DMS53 (cell line): ENCODE data around the gene SYNJ2.
A peak's percentile ranks its signal among the peaks of the same experiment; 100 is the strongest.

ENCODE experiments used
- DNase-seq: peaks from one replicate; lab custom pipeline; 2025; lab: John Stamatoyannopoulos, UW

SYNJ2 gene

DNA sequence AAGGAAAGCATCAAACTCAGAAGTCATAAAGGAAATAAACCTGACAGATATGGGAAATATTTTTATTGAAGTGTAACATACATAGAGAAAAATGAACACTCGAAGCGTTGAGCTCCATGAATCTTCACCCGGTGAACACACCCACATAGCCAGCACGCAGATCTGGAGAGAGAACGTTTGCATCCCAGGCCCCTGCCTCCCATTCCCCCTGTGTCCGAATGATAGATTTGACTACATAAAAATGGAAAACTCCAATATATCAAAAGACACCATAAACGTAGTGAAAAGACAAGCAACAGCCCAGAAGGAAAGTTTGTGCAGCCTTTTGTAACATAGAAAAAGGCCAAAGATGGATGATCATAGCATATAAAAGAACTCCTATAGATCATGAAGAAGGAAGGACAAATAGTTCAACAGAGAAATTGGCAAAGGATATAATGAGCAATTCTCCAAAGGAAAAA is 17.1 kb downstream of the SYNJ2 start:
- DNase-seq = no peak

GRCh38 chr6:157999168-158000051 is 17.7 kb downstream of the SYNJ2 start:
- no peak for DNase-seq

GRCh38 chr6:158000530-158001307 is 19.1 kb downstream of the SYNJ2 start:
- no peak for DNase-seq

DNA sequence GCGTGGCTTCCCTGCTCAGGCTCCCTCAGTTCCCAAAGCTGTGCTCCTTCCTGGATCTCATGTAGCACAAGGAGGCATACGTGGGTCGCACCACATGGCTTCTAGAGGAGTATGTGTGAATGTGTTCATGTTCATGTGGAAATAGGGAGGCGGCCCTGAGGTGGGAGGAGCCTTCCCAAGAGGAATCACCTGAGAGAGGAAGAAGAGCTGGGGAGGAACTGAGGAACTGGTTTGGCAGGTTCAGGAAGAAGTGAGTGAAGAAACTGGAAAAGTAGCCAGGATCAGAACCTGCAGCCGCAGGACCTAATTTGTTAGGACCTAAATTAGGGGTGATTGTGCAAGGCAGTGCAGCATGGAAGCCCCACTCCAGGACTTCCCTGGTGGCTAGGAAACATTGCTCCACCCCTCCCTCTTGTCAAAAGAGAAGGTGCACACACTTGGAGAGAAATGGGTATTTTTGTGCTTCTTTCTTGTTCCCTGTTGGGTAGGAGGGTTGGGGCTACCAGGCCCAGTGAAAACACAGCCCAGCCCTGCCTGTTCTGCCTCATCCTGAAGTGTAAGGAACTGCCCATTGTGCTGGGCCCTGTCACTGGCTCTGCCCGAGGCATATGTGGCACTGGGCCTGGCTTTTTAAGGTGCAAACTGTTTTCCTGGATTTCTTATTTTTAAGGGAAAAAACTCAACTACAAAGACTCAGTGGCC is 20.7 kb downstream of the SYNJ2 start:
- DNase-seq = peak; percentile 52

DNA sequence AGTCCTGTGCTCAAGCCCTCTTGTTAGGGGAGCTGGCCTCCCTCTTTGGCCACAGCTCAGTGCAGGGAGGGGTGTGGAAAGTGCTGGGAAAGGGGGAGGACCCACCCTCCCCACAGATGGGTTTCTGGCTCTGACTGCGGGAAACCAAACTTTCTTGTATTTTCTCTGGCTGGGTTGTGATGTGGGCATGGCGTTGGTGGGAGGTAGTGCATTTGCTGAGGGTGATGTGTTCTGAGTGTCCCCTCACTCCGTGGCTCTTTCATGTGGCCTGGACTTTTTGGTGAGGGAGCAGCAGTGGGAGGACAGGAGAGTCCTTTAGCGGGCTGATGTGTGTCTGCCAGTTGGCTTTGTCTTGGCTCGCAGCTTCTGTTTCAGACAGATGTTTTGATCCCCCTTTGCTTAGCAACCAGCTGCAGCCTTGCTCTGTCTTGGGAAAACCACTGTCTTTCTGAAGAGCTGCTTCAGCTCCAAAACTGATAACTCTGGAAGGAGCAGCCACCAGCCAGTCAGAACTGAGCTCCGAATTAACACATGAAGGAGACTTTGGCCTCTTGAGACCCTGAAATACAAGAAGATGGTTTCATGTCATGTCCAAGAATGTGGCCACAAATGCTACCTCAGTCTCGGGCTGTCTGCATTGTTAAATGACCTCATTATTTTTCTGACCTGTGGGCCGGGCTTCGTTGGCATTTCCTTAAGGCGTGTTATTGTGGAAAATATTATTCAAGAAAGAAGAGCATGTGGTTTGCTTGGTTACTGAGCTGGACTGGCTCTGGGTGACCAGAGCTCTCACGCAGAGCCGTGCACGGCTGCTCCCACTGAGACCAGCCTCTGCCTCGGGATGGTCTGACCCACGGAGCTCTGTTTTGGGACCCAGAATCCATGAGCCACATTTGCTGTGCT is 21.5 kb downstream of the SYNJ2 start:
- DNase-seq = no peak

GRCh38 chr6:158003910-158004700 is 22.4 kb downstream of the SYNJ2 start:
- DNase-seq = no peak

- DNase-seq = no peak
Observed at GRCh38 chr6:158004701-158005095, 23.0 kb downstream of the SYNJ2 start.

- DNase-seq = no peak
Observed at GRCh38 chr6:158005626-158006180, 24.0 kb downstream of the SYNJ2 start.

- no peak for DNase-seq
Observed at GRCh38 chr6:158006331-158006730, 24.7 kb downstream of the SYNJ2 start.

- DNase-seq = no peak
Observed at GRCh38 chr6:158006821-158007570, 25.3 kb downstream of the SYNJ2 start.

DNA sequence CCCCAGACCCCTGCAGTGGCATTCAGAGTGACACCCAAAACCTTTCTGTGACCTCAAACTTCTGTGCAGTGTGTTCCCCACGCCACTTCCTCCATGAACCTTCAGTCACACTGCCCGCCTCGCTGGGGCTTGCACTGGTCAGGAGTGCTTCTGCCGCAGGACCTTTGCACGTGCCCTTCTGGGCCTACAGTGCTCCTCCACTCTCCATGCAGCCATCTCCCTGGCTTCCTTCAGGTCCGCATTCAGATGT is 27.1 kb downstream of the SYNJ2 start:
- no peak for DNase-seq

DNA sequence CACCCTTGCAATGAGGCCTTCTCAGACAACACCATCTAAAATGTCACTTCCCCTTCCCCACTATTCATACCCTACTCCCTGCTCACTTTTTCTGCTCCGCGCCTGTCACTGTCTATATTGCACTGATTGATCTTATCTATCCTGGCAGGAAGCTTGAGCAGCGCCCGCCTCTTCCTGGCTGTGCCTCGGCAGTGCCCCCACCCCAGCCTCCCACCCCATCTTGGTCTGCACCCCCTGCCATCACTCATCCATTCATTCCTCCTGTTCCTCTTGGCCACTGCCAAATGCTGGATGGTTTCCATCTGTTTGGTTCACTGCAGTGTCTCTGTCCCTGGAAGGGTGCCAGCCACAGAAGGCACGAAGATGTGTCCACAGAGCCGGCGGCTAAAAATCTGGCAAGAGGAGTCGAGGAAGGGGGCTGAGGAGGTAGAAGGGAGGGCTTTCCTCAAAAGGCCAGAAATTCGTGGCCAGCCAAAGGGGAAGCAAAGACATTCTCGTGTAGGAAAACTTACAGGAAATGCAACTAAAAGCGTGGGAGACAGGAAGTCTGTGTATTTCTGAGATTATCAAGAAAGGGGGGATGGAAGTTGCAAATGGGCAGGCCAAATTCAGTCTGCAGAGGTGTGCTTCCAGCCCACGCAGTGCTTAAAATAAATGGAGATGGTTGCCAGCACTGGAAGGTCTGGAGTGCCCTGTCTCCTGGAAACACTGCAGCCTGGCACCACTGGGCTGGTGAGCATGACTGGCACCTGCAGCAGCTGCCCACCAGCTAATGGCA is 27.6 kb downstream of the SYNJ2 start:
- peak; percentile 12 for DNase-seq

DNA sequence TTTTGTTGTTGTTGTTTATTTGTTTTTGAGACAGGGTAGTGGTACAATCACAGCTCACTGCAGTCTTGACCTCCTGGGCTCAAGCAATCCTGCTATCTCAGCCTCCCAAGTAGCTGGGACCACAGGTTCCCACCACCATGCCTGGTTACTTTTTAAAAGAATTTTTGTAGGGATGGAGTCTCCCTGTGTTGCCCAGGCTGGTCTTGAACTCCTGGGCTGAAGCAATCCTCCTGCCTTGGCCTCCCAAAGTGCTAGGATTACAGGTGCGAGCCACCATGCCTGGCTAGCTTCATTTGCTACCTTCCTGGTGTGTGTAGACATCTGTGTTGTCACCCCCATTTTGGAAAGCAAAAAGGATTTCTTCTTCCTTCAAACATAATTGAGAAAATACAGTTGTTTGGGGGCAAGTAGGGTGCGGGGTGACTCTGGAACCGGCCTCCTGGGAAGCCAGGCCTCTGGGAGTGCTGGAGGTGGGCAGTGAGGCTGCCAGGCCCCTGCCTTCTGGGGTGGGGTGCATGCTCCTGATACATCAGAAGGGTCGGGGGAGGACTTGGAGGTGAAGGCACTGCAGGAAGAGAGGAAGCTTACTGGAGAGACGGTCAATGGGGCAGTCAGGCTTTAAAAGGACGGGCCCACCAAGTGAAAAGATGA is 28.4 kb downstream of the SYNJ2 start:
- DNase-seq = no peak

DNA sequence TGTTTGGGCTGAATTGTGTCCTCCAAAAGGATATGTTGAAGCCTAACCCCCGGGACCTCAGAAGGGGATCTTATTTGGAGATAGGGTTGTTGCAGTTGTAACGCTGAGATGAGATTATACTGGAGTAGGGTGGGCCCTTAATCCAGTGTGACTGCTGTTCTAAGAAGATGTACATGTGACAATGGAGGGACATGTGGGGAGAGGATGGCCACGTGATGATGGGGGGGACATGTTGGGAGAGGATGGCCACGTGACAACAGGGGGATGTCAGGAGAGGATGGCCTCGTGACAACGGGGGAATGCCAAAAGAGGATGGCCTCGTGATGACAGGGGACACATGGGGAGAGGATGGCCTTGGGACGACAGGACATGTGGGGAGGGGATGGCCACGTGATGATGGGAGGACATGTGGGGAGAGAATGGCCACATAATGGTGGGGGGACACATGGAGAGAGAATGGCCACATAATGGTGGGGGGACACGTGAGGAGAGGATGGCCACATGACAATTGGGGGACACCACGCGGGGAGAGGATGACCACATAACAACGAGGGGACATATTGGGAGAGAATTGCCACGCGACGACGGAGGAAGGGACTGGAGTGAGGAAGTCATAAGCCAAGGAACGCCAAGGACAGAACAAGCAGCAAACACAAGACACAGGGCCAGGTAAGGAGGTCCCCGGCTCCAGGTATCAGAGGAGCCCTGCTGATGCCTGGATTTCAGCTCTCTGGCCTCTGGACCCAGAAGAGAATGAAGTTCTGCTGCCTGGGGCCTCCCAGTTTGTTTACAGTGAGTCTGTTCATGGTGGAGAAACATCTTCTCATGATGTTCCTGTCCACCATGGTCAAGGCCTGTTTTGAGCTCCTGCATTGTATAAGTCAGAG is 29.2 kb downstream of the SYNJ2 start:
- no peak for DNase-seq

DNA sequence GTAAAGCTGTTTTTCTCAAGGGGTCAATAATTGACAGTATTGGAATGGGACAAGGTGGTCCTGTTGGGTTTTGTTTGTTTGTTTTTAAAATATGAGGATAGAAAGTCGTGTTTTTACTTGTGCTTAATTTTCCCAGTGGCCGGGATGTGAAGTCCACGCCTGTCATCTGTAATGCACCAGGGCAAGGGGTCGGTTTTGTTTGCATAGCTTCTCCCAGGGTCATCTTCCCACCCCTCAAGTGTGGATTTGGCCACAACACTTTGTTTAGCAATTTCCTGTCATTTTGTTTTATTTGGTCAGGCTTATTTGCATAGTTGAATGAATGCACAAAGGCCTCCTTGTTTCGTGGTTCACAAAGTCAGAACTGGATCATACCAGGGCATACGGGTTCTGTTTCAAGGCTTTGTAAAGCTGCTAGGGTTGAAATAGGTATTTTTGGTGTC is 29.8 kb downstream of the SYNJ2 start:
- no peak for DNase-seq

DNA sequence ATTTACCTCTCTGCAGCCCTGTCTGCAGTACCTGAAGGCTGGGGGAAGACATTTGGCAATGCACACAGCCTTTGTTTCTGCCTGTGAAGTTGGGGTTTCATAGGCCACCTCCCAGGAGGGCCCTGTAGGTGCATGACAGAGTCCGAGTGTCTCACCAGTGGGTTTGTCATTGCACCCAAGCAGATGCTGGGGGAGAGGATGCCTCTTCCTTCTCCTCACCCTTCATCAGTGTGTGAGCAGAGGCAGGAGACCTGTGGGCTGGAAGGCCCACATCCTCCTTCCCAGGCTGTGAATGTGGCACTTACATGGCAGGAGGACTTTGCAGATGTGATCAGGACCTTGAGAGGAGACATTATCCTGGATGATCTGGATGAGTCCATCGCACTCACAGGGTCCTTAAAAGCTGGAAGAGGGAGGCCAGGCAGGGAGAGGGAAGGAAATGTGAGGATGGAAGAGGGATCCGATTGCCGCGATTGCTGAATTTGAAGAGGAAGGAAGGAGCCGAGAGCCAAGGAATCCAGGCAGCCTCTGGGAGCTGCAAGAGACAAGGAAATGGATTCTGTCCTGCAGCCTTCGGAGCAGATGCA is 30.4 kb downstream of the SYNJ2 start:
- no peak for DNase-seq

GRCh38 chr6:158013904-158014504 is 32.3 kb downstream of the SYNJ2 start:
- no peak for DNase-seq
